Uterus (tissue), 4 donors: ENCODE data around the gene CPOX. TPM values are rescaled to one million over a fixed set of nuclear protein-coding genes. Genes with fewer than 3 reads are reported as not detected.

Experiments
- DNase-seq, 2 donors: peaks; one replicate each; pipeline ENCODE4 v3.0.0-alpha.2; 2019 to 2020
- H3K27ac ChIP-seq, 2 donors: fragments of 200-600 bp; sonication (generic); 1 replicate in 1 of 2; 2 replicates in 1 of 2; pipeline ENCODE4 v1.5.1; 2016 to 2018
- H3K27me3 ChIP-seq, 2 donors: fragments of 200-600 bp; sonication (generic); one replicate each; pipeline ENCODE4 v1.5.1; 2018 to 2019; ENCODE audit warnings: control low read depth in 1 of 2
- H3K36me3 ChIP-seq, 2 donors: fragments of 200-600 bp; sonication (generic); one replicate each; pipeline ENCODE4 v1.5.1; 2019; ENCODE audit warnings: control low read depth in 1 of 2
- H3K4me1 ChIP-seq, 2 donors: fragments of 200-600 bp; sonication (generic); one replicate each; pipeline ENCODE4 v1.5.1; 2018 to 2019; ENCODE audit warnings: control low read depth in 1 of 2
- H3K4me3 ChIP-seq, 2 donors: fragments of 200-600 bp; sonication (generic); 1 replicate in 1 of 2; 2 replicates in 1 of 2; pipeline ENCODE4 v1.5.1; 2018 to 2019; ENCODE audit warnings: mild to moderate bottlenecking in 1 of 2
- H3K9me3 ChIP-seq, 2 donors: fragments of 200-600 bp; sonication (generic); one replicate each; pipeline ENCODE4 v1.5.1; 2019; ENCODE audit warnings: control low read depth in 1 of 2
- CTCF ChIP-seq, 4 experiments: fragments of 200-600 bp in 2 of 4; fragments of 450-650 bp in 2 of 4; sonication (generic) in 2 of 4; IDR thresholded peaks; one replicate each; pipeline ENCODE4 v1.5.1; 2016 to 2019; ENCODE audit warnings: antibody characterized with exemption in 4 of 4, mild to moderate bottlenecking in 2 of 4, moderate library complexity in 1 of 4
- POLR2A ChIP-seq, 2 donors: fragments of 450-650 bp; IDR thresholded peaks; one replicate each; pipeline ENCODE4 v1.6.1; 2016; ENCODE audit warnings: antibody characterized with exemption in 2 of 2, mild to moderate bottlenecking in 1 of 2, moderate library complexity in 1 of 2
- intact Hi-C: fragments of 100-400 bp; cut with DNase I; formaldehyde crosslinking; loops from one replicate; pipeline ENCODE4 v1.15.1; 2023; ENCODE audit warnings: low total_unique reads
- total RNA-seq, 4 donors: library from RNA; depleted of rRNA in 3 of 4; stranded (reverse); fragments of >200 nt in 3 of 4; gene quantifications; one replicate each; pipeline versions ENCODE4 v1.1.0 to v1.2.4, GENCODE V29; 2014 to 2023
- donor health status: DM: yes; HTN: yes; CAD: no.

The CPOX gene
- total RNA-seq, 4 donors from 2014 or later: 2.8 to 30.5 (median 17.7) TPM

- TF ChIP-seq POLR2A (IDR thresholded peaks at IDR 0.05): no peak
- TF ChIP-seq CTCF (IDR thresholded peaks at IDR 0.05): no peak
- no peak for DNase-seq
- Histone ChIP-seq H3K4me3 (no peak overlapping the region), H3K27ac (no peak overlapping the region), H3K36me3 (no peaks in the 10 kb centered on the region), H3K27me3 (no peaks in the 10 kb centered on the region), H3K9me3 (no peaks in the 10 kb centered on the region), H3K4me1 (no peaks in the 10 kb centered on the region)
- intact Hi-C loops: no loop called here
These were observed 56.9 kb downstream of the CPOX start for GRCh38 chr3:98536456-98537017.

- H3K36me3 ChIP-seq: no peaks in the 10 kb centered on the region
These were observed 58.7 kb downstream of the CPOX start for GRCh38 chr3:98534734-98535133.

GRCh38 chr3:98534168-98534567, 59.2 kb downstream of the CPOX start:
- intact Hi-C loops: no loop called here
- H3K36me3 ChIP-seq: no peaks in the 10 kb centered on the region
- no peak overlapping the region for H3K27ac ChIP-seq
- no peak for DNase-seq
- H3K27me3 ChIP-seq: no peaks in the 10 kb centered on the region
- no peaks in the 10 kb centered on the region for H3K4me1 ChIP-seq
- TF ChIP-seq POLR2A (IDR thresholded peaks at IDR 0.05) (no peak), CTCF (IDR thresholded peaks at IDR 0.05) (no peak)
- H3K4me3 ChIP-seq: no peak overlapping the region
- H3K9me3 ChIP-seq: no peaks in the 10 kb centered on the region

More at GRCh38 chr3:98534734-98535133, 58.7 kb downstream of the CPOX start:
- Histone ChIP-seq H3K9me3 (no peaks in the 10 kb centered on the region), H3K4me1 (no peaks in the 10 kb centered on the region), H3K27ac (no peak overlapping the region), H3K27me3 (no peaks in the 10 kb centered on the region), H3K4me3 (no peak overlapping the region)
- DNase-seq: no peak
- no peak for TF ChIP-seq CTCF (IDR thresholded peaks at IDR 0.05)
- TF ChIP-seq POLR2A (IDR thresholded peaks at IDR 0.05): no peak
- intact Hi-C loops: no loop called here

- no peak for DNase-seq
- H3K27ac ChIP-seq: no peak overlapping the region
- no peak for TF ChIP-seq CTCF (IDR thresholded peaks at IDR 0.05)
- no peak for TF ChIP-seq POLR2A (IDR thresholded peaks at IDR 0.05)
These were observed 60.5 kb downstream of the CPOX start for GRCh38 chr3:98532709-98533571.

GRCh38 chr3:98532275-98532637, 61.2 kb downstream of the CPOX start:
- H3K27ac ChIP-seq: no peak overlapping the region
- no peaks in the 10 kb centered on the region for H3K9me3 ChIP-seq
- no peak for TF ChIP-seq CTCF (IDR thresholded peaks at IDR 0.05)
- H3K4me1 ChIP-seq: no peaks in the 10 kb centered on the region
- no peaks in the 10 kb centered on the region for H3K27me3 ChIP-seq
- intact Hi-C loops: no loop called here
- H3K36me3 ChIP-seq: no peaks in the 10 kb centered on the region
- no peak for DNase-seq
- H3K4me3 ChIP-seq: no peak overlapping the region

More at GRCh38 chr3:98532709-98533571, 60.5 kb downstream of the CPOX start:
- Histone ChIP-seq H3K36me3 (no peaks in the 10 kb centered on the region), H3K27me3 (no peaks in the 10 kb centered on the region), H3K4me1 (no peaks in the 10 kb centered on the region), H3K9me3 (no peaks in the 10 kb centered on the region), H3K4me3 (no peak overlapping the region)
- intact Hi-C loops: no loop called here
